ENCODE results near the gene FAM83F. TPM values are rescaled to one million over a fixed set of nuclear protein-coding genes. Genes with fewer than 3 reads are reported as not detected.

The FAM83F gene
- polyA plus RNA-seq, 1 donor (not counting 4 experiments of a cell fraction or from before 2014, with no cell fraction given) = 22.8 TPM

DNA sequence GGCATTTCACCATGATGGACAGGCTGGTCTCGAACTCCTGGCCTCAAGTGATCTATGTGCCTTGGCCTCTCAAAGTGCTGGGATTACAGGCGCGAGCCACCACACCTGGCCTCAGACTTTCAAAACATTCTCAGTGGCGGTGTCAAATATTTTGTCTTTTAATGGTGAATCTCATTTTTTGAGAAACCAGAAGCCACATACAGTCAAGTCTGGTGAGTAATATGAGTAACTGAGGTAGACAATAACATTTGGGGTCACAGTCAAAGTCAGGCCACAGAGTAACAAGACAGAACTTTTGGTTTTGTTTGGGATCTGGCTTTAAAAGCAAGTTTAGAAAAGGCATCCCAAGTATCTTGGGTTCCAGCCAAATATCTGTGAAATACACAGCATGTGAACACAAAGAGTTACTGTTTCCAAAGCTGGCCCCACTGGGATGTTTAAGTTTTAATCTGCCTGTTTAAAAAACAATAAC lies 40.1 kb upstream of the FAM83F start:
- H3K4me2 ChIP-seq (ENCODE audit: control insufficient read depth, extremely low read depth, insufficient read depth, low read depth, low read length) = no peak overlapping the region
- H2AFZ ChIP-seq (ENCODE audit: control insufficient read depth, low read length) = no peak overlapping the region
- H3K27me3 ChIP-seq (ENCODE audit: control insufficient read depth, extremely low read depth, insufficient read depth, low read length) = no peaks in the 10 kb centered on the region
- no peaks in the 10 kb centered on the region for H3K9me3 ChIP-seq (ENCODE audit: control insufficient read depth, low read depth, low read length)
- H3K27ac ChIP-seq (ENCODE audit: control insufficient read depth, insufficient read depth, low read length) = no peak overlapping the region
- TF ChIP-seq EZH2 (IDR thresholded peaks at IDR 0.05; ENCODE audit: low read length) = no peak
- TF ChIP-seq, protein P1, sequence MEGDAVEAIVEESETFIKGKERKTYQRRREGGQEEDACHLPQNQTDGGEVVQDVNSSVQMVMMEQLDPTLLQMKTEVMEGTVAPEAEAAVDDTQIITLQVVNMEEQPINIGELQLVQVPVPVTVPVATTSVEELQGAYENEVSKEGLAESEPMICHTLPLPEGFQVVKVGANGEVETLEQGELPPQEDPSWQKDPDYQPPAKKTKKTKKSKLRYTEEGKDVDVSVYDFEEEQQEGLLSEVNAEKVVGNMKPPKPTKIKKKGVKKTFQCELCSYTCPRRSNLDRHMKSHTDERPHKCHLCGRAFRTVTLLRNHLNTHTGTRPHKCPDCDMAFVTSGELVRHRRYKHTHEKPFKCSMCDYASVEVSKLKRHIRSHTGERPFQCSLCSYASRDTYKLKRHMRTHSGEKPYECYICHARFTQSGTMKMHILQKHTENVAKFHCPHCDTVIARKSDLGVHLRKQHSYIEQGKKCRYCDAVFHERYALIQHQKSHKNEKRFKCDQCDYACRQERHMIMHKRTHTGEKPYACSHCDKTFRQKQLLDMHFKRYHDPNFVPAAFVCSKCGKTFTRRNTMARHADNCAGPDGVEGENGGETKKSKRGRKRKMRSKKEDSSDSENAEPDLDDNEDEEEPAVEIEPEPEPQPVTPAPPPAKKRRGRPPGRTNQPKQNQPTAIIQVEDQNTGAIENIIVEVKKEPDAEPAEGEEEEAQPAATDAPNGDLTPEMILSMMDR (optimal IDR thresholded peaks at IDR 0.05 in 1 of 3, IDR thresholded peaks at IDR 0.05 in 1 of 3, conservative IDR thresholded peaks at IDR 0.05 in 1 of 3; ENCODE audit: extremely low read depth in 1 of 3, insufficient read depth in 2 of 3, low read length in 3 of 3) = no peak
- no peaks in the 10 kb centered on the region for H3K36me3 ChIP-seq (ENCODE audit: control insufficient read depth in 2 of 2, extremely low read depth in 1 of 2, insufficient read depth in 2 of 2, low read length in 2 of 2)
- H4K20me1 ChIP-seq (ENCODE audit: control insufficient read depth, extremely low read depth, insufficient read depth, low read length) = no peaks in the 10 kb centered on the region
- FAIRE-seq (no peak), DNase-seq (ENCODE audit: low read depth, low spot score) (no peak)
- no peak overlapping the region for H3K9ac ChIP-seq (ENCODE audit: control insufficient read depth, extremely low read depth, insufficient read depth, low read length)
- no peak overlapping the region for H3K4me3 ChIP-seq (ENCODE audit: control insufficient read depth in 2 of 3, extremely low read depth in 1 of 3, insufficient read depth in 2 of 3, low read depth in 1 of 3, low read length in 3 of 3)
- no peaks in the 10 kb centered on the region for H3K9me1 ChIP-seq (ENCODE audit: control insufficient read depth, extremely low read depth, insufficient read depth, low read length)
- no peaks in the 10 kb centered on the region for H3K79me2 ChIP-seq (ENCODE audit: control insufficient read depth, insufficient read depth, low read length)
- dilution Hi-C loops (cut with MboI; ENCODE audit: extremely low pct_ligation_motif_present, low sequenced_read_pairs) = no loop called here
- H3K4me1 ChIP-seq (ENCODE audit: control insufficient read depth, extremely low read depth, insufficient read depth, low read length) = peaks cover 4% of the 10 kb centered on the region

DNA sequence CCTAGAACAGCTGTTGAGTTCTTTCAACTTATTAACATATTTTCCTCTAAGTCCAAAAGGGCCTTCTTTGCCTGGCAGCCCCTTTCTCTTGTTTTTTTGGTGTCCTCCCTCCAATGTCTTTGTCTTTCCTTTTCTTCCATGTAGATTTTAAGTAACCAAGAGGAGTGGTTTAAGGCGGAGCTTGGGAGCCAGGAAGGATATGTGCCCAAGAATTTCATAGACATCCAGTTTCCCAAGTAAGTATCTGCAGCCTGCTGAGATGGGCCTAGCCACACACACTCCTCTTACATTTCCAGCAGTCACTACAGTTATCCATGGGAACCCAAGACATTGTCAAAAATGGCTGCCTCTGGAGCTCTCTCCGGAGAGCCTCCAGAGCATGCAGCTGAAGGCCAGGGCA lies 39.1 kb upstream of the FAM83F start:
- no peak overlapping the region for H3K4me3 ChIP-seq (ENCODE audit: control insufficient read depth in 2 of 3, extremely low read depth in 1 of 3, insufficient read depth in 2 of 3, low read depth in 1 of 3, low read length in 3 of 3)
- H3K9me3 ChIP-seq (ENCODE audit: control insufficient read depth, low read depth, low read length) = no peaks in the 10 kb centered on the region
- no peaks in the 10 kb centered on the region for H3K9me1 ChIP-seq (ENCODE audit: control insufficient read depth, extremely low read depth, insufficient read depth, low read length)
- H3K9ac ChIP-seq (ENCODE audit: control insufficient read depth, extremely low read depth, insufficient read depth, low read length) = no peak overlapping the region
- no peak overlapping the region for H2AFZ ChIP-seq (ENCODE audit: control insufficient read depth, low read length)
- no peaks in the 10 kb centered on the region for H3K79me2 ChIP-seq (ENCODE audit: control insufficient read depth, insufficient read depth, low read length)
- no peaks in the 10 kb centered on the region for H3K27me3 ChIP-seq (ENCODE audit: control insufficient read depth, extremely low read depth, insufficient read depth, low read length)
- FAIRE-seq (no peak), DNase-seq (ENCODE audit: low read depth, low spot score) (no peak)
- no peaks in the 10 kb centered on the region for H3K36me3 ChIP-seq (ENCODE audit: control insufficient read depth in 2 of 2, extremely low read depth in 1 of 2, insufficient read depth in 2 of 2, low read length in 2 of 2)
- no peak for TF ChIP-seq EZH2 (IDR thresholded peaks at IDR 0.05; ENCODE audit: low read length)
- TF ChIP-seq, protein P1 (optimal IDR thresholded peaks at IDR 0.05 in 1 of 3, IDR thresholded peaks at IDR 0.05 in 1 of 3, conservative IDR thresholded peaks at IDR 0.05 in 1 of 3; ENCODE audit: extremely low read depth in 1 of 3, insufficient read depth in 2 of 3, low read length in 3 of 3) = no peak
- H3K27ac ChIP-seq (ENCODE audit: control insufficient read depth, insufficient read depth, low read length) = no peak overlapping the region
- no peaks in the 10 kb centered on the region for H4K20me1 ChIP-seq (ENCODE audit: control insufficient read depth, extremely low read depth, insufficient read depth, low read length)
- dilution Hi-C loops (cut with MboI; ENCODE audit: extremely low pct_ligation_motif_present, low sequenced_read_pairs) = no loop called here
- H3K4me2 ChIP-seq (ENCODE audit: control insufficient read depth, extremely low read depth, insufficient read depth, low read depth, low read length) = no peak overlapping the region
- peaks cover 7% of the 10 kb centered on the region for H3K4me1 ChIP-seq (ENCODE audit: control insufficient read depth, extremely low read depth, insufficient read depth, low read length)
